ENCODE measurements around the gene PCBP3.
"Not testable (repeated sequence)": the region's sequence is repeated elsewhere in the genome, so short reads cannot be mapped to it uniquely, and the experiment has no call there.

Gene PCBP3

GRCh38 chr21:45643021-45643980, at the start of gene PCBP3:
Gene PCBP3, plus strand, starts transcription at chr21:45643725. Its CDS starts 206,361 bp downstream, at chr21:45850086.
- peak; percentile 93 for DNase-seq

GRCh38 chr21:45594721-45595489, 48.6 kb upstream of the PCBP3 start:
- DNase-seq, result no peak

- no peak for DNase-seq
Observed at GRCh38 chr21:45595574-45596295, 47.8 kb upstream of the PCBP3 start.

GRCh38 chr21:45596704-45597318, 46.7 kb upstream of the PCBP3 start:
- no peak for DNase-seq

GRCh38 chr21:45598109-45598508, 45.4 kb upstream of the PCBP3 start:
- no peak for DNase-seq

GRCh38 chr21:45598666-45599065, 44.9 kb upstream of the PCBP3 start:
- DNase-seq, result no peak

GRCh38 chr21:45599146-45599581, 44.4 kb upstream of the PCBP3 start:
- no peak for DNase-seq

GRCh38 chr21:45600248-45600647, 43.3 kb upstream of the PCBP3 start:
- no peak for DNase-seq

- no peak for DNase-seq
Observed at GRCh38 chr21:45601551-45601950, 42.0 kb upstream of the PCBP3 start.

GRCh38 chr21:45602106-45602505, 41.4 kb upstream of the PCBP3 start:
- DNase-seq, result no peak

GRCh38 chr21:45603481-45603880, 40.0 kb upstream of the PCBP3 start:
- DNase-seq, result no peak

- DNase-seq, result not testable (repeated sequence)
Observed at GRCh38 chr21:45604681-45605080, 38.8 kb upstream of the PCBP3 start.

- DNase-seq, result no peak
Observed at GRCh38 chr21:45607021-45607908, 36.3 kb upstream of the PCBP3 start.

- no peak for DNase-seq
Observed at GRCh38 chr21:45607909-45608295, 35.6 kb upstream of the PCBP3 start.

GRCh38 chr21:45608747-45609470, 34.6 kb upstream of the PCBP3 start:
- DNase-seq, result not testable (repeated sequence)

- not testable (repeated sequence) for DNase-seq
Observed at GRCh38 chr21:45609616-45610015, 33.9 kb upstream of the PCBP3 start.

- DNase-seq, result no peak
Observed at GRCh38 chr21:45611296-45611695, 32.2 kb upstream of the PCBP3 start.

- no peak for DNase-seq
Observed at GRCh38 chr21:45611939-45612664, 31.4 kb upstream of the PCBP3 start.

- DNase-seq, result not testable (repeated sequence)
Observed at GRCh38 chr21:45612665-45613019, 30.9 kb upstream of the PCBP3 start.

- no peak for DNase-seq
Observed at GRCh38 chr21:45613396-45613795, 30.1 kb upstream of the PCBP3 start.
